Inferior parietal cortex (tissue), 1 donor: ENCODE results near the gene PDYN.

Experiments
- DNase-seq: peaks from one replicate; pipeline ENCODE4 v3.0.0-alpha.2; 2016; ENCODE audit errors: extremely low spot score

Gene PDYN

GRCh38 chr20:1952737-1953530 lies 40.9 kb downstream of the PDYN start:
- no peak for DNase-seq

GRCh38 chr20:1951436-1952115 lies 42.3 kb downstream of the PDYN start:
- DNase-seq, result no peak

GRCh38 chr20:1950836-1951235 lies 43.0 kb downstream of the PDYN start:
- DNase-seq, result no peak

GRCh38 chr20:1949347-1950100 lies 44.3 kb downstream of the PDYN start:
- DNase-seq, result no peak

- no peak for DNase-seq
Observed at GRCh38 chr20:1947535-1947846, 46.4 kb downstream of the PDYN start.

GRCh38 chr20:1946762-1947534 lies 46.9 kb downstream of the PDYN start:
- no peak for DNase-seq

- no peak for DNase-seq
Observed at GRCh38 chr20:1946442-1946761, 47.5 kb downstream of the PDYN start.

- DNase-seq, result no peak
Observed at GRCh38 chr20:1945660-1946059, 48.2 kb downstream of the PDYN start.

- no peak for DNase-seq
Observed at GRCh38 chr20:1945134-1945618, 48.7 kb downstream of the PDYN start.

GRCh38 chr20:1944345-1945091 lies 49.3 kb downstream of the PDYN start:
- DNase-seq, result no peak

- DNase-seq, result no peak
Observed at GRCh38 chr20:1943275-1944002, 50.4 kb downstream of the PDYN start.

- DNase-seq, result no peak
Observed at GRCh38 chr20:1942486-1943274, 51.2 kb downstream of the PDYN start.

- DNase-seq, result no peak
Observed at GRCh38 chr20:1942061-1942460, 51.8 kb downstream of the PDYN start.

GRCh38 chr20:1941226-1941625 lies 52.6 kb downstream of the PDYN start:
- DNase-seq, result no peak

- DNase-seq, result no peak
Observed at GRCh38 chr20:1940581-1940980, 53.3 kb downstream of the PDYN start.

- no peak for DNase-seq
Observed at GRCh38 chr20:1939270-1939595, 54.6 kb downstream of the PDYN start.

- DNase-seq, result no peak
Observed at GRCh38 chr20:1938464-1939269, 55.2 kb downstream of the PDYN start.

GRCh38 chr20:1937316-1937976 lies 56.4 kb downstream of the PDYN start:
- no peak for DNase-seq
